ENCODE measurements around the gene ZNF502. TPM values are rescaled to one million over a fixed set of nuclear protein-coding genes. Genes with fewer than 3 reads are reported as not detected.

The ZNF502 gene
- total RNA-seq, 1 donor from 2014 or later: 4.4 TPM

GRCh38 chr3:44729384-44729910 is 17.0 kb downstream of the ZNF502 start, which contains the start of gene ZNF501:
TSS of gene ZNF501 (plus strand) at chr3:44729635. CDS start at chr3:44734422, 4,787 bp downstream.
- DNase-seq (ENCODE audit: extremely low spot score in 2 of 2): peak in 1 of 2 donors; percentile 93
- Histone ChIP-seq H3K36me3 (peaks cover 3 to 36% of the 10 kb centered on the region in 2 donors), H3K4me3 (peak within 1 kb of the TSS; percentile 58 to 79), H3K27ac (no peak within 1 kb of the TSS), H3K4me1 (peaks cover 10% of the 10 kb centered on the region), H3K9me3 (peaks cover 30% of the 10 kb centered on the region), H3K27me3 (no peaks in the 10 kb centered on the region)
- TF ChIP-seq POLR2A (IDR thresholded peaks at IDR 0.05) (no peak), POLR2AphosphoS5 (IDR thresholded peaks at IDR 0.05; ENCODE audit: insufficient read depth in 1 of 2, low read depth in 1 of 2) (peak; percentile 72 to 79), CTCF (IDR thresholded peaks at IDR 0.05) (no peak)
- intact Hi-C loops (cut with DNase I): no loop called here

DNA sequence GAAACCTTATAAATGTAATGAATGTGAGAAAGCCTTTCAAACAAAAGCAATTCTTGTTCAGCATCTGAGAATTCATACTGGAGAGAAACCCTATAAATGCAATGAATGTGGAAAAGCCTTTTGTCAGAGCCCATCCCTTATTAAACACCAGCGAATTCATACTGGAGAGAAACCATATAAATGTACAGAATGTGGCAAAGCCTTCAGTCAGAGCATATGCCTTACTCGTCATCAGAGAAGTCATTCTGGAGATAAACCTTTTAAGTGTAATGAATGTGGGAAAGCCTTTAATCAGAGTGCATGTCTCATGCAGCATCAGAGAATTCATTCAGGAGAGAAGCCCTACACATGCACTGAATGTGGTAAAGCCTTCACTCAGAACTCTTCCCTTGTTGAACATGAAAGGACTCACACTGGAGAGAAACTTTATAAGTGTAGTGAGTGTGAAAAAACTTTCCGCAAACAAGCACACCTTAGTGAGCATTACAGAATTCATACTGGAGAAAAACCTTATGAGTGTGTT is 22.2 kb downstream of the ZNF502 start:
- Histone ChIP-seq H3K4me1 (peaks cover 9% of the 10 kb centered on the region), H3K4me3 (no peak overlapping the region), H3K27ac (no peak overlapping the region), H3K36me3 (peaks cover 3 to 55% of the 10 kb centered on the region in 2 donors), H3K9me3 (peaks cover 53% of the 10 kb centered on the region), H3K27me3 (no peaks in the 10 kb centered on the region)
- DNase-seq (ENCODE audit: extremely low spot score in 2 of 2): no peak
- TF ChIP-seq POLR2A (IDR thresholded peaks at IDR 0.05) (no peak), POLR2AphosphoS5 (IDR thresholded peaks at IDR 0.05; ENCODE audit: insufficient read depth in 1 of 2, low read depth in 1 of 2) (no peak), CTCF (IDR thresholded peaks at IDR 0.05) (no peak)
- intact Hi-C loops (cut with DNase I): no loop called here

DNA sequence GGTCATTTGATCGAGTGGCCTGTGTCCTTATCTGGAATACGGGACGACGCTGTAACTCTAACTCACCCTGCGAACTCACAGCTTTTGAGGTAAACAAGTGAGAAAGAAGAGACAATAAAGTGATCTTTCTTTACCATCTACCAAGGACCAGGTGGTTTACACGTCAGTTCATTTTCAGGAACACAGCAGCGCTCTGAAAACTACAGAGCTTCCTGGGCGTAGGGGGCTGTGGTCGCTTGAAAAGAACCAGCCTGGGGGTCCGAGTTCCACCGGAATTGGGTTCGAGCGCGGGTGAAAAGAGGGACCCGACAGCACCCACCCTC is 48.6 kb downstream of the ZNF502 start:
- peak overlapping the region; percentile 71 to 80 for H3K4me3 ChIP-seq
- no peak for TF ChIP-seq CTCF (IDR thresholded peaks at IDR 0.05)
- TF ChIP-seq POLR2A (IDR thresholded peaks at IDR 0.05): no peak
- no peak for TF ChIP-seq POLR2AphosphoS5 (IDR thresholded peaks at IDR 0.05; ENCODE audit: insufficient read depth in 1 of 2, low read depth in 1 of 2)
- no peaks in the 10 kb centered on the region for H3K9me3 ChIP-seq
- no peaks in the 10 kb centered on the region for H3K27me3 ChIP-seq
- H3K4me1 ChIP-seq: peaks cover 15% of the 10 kb centered on the region
- no peak for DNase-seq (ENCODE audit: extremely low spot score in 2 of 2)
- intact Hi-C loops (cut with DNase I): no loop called here
- peaks cover 0 to 6% of the 10 kb centered on the region in 2 donors for H3K36me3 ChIP-seq
- H3K27ac ChIP-seq: peak overlapping the region; percentile 68

GRCh38 chr3:44761424-44762169 is 49.1 kb downstream of the ZNF502 start, which contains the start of the genes KIAA1143 and KIF15:
TSS of gene KIAA1143 (minus strand) at chr3:44761619. CDS start at chr3:44761602, 17 bp downstream.
TSS of gene KIF15 (plus strand) at chr3:44761794. CDS start at chr3:44761866, 72 bp downstream.
- no peak for TF ChIP-seq CTCF (IDR thresholded peaks at IDR 0.05)
- peak; percentile 90 to 92 for TF ChIP-seq POLR2AphosphoS5 (IDR thresholded peaks at IDR 0.05; ENCODE audit: insufficient read depth in 1 of 2, low read depth in 1 of 2)
- peaks cover 15% of the 10 kb centered on the region for H3K4me1 ChIP-seq
- H3K4me3 ChIP-seq: peak within 1 kb of the TSS; percentile 71 to 80
- no peaks in the 10 kb centered on the region for H3K9me3 ChIP-seq
- H3K27ac ChIP-seq: peak within 1 kb of the TSS; percentile 68
- no peaks in the 10 kb centered on the region for H3K27me3 ChIP-seq
- H3K36me3 ChIP-seq: peaks cover 0 to 6% of the 10 kb centered on the region in 2 donors
- intact Hi-C loops (cut with DNase I): no loop called here
- peak in 1 of 2 donors; percentile 96 for DNase-seq (ENCODE audit: extremely low spot score in 2 of 2)
